Adipocyte (in vitro differentiated cells): Measurements from ENCODE around the gene PIGS.
"Not testable (repeated sequence)": the region's sequence is repeated elsewhere in the genome, so short reads cannot be mapped to it uniquely, and the experiment has no call there.

ENCODE experiments used
- DNase-seq: peaks from one replicate; pipeline ENCODE4 v3.0.0-alpha.2; 2015; ENCODE audit warnings: low read depth
- H3K27me3 ChIP-seq: replicated peaks from 2 replicates; pipeline ENCODE4 v1.7.0; 2013; ENCODE audit warnings: mild to moderate bottlenecking, low read length, moderate library complexity; ENCODE audit not compliant: control insufficient read depth, insufficient read depth
- H3K36me3 ChIP-seq: 2 replicates; pipeline ENCODE4 v1.7.0; 2013; ENCODE audit warnings: low read length, mild to moderate bottlenecking, moderate library complexity; ENCODE audit not compliant: control insufficient read depth, insufficient read depth, severe bottlenecking
- H3K4me1 ChIP-seq: 2 replicates; pipeline ENCODE4 v1.7.0; 2013; ENCODE audit warnings: mild to moderate bottlenecking, low read length, moderate library complexity; ENCODE audit not compliant: control insufficient read depth, insufficient read depth
- H3K4me3 ChIP-seq: 2 replicates; pipeline ENCODE4 v1.7.0; 2013; ENCODE audit warnings: mild to moderate bottlenecking, low read length, moderate library complexity
- H3K9ac ChIP-seq: 2 replicates; pipeline ENCODE4 v1.7.0; 2013; ENCODE audit warnings: mild to moderate bottlenecking, low read length, moderate library complexity
- H3K9me3 ChIP-seq: 2 replicates; pipeline ENCODE4 v1.7.0; 2013; ENCODE audit warnings: mild to moderate bottlenecking, low read length, moderate library complexity; ENCODE audit not compliant: control insufficient read depth

The PIGS gene

DNA sequence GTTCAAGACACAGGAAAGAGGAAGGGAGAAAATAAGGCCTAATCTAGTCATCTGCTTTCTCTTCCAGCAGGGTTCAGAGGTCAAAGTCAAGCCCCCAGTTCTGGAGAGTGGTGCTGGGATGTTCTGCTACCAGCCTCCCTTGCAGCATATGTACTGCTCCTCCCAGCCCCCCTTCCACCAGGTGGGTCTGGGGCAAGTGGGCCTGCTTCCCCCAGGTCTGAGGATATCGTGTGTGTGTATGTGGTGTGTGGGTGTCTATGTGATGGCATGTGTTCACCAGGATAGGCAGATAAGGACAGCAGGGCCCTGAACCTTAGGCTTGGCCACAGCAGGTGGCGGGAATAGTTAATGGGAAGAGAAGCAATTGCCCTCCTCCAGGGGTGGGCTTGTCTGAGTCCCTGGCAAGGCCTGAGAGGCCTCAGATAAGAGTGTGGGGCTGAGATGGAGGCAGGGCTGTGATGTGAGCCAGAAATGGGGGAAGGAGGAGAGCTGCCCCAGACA lies 44.1 kb downstream of the PIGS start:
- Histone ChIP-seq H3K9ac (no peak overlapping the region), H3K27me3 (no peaks in the 10 kb centered on the region), H3K9me3 (no peaks in the 10 kb centered on the region), H3K36me3 (no peaks in the 10 kb centered on the region), H3K4me3 (no peak overlapping the region), H3K4me1 (peaks cover 7% of the 10 kb centered on the region)
- DNase-seq, result no peak

DNA sequence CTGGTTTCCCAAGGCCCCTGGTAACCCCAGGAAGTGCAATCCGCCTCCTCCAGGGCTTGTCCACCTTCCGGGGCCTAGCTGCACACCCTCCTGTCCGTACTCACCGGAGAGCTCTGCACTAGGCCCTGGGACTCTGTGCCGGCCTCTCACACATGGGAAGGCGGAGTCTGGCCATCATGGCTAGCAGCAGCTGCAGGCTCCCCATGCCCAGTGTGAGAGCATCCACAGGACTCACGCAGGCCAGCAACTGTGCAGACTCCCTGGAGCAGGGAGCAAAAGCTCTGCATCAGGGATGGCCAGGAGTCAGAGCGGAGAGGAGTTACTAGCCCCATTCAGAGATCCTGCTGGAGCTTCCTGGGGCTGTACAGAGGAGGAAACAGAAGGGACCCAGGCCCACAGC lies 44.9 kb downstream of the PIGS start:
- no peaks in the 10 kb centered on the region for H3K9me3 ChIP-seq
- no peak for DNase-seq
- no peaks in the 10 kb centered on the region for H3K27me3 ChIP-seq
- H3K4me1 ChIP-seq, result peaks cover 7% of the 10 kb centered on the region
- no peaks in the 10 kb centered on the region for H3K36me3 ChIP-seq
- no peak overlapping the region for H3K9ac ChIP-seq
- no peak overlapping the region for H3K4me3 ChIP-seq

DNA sequence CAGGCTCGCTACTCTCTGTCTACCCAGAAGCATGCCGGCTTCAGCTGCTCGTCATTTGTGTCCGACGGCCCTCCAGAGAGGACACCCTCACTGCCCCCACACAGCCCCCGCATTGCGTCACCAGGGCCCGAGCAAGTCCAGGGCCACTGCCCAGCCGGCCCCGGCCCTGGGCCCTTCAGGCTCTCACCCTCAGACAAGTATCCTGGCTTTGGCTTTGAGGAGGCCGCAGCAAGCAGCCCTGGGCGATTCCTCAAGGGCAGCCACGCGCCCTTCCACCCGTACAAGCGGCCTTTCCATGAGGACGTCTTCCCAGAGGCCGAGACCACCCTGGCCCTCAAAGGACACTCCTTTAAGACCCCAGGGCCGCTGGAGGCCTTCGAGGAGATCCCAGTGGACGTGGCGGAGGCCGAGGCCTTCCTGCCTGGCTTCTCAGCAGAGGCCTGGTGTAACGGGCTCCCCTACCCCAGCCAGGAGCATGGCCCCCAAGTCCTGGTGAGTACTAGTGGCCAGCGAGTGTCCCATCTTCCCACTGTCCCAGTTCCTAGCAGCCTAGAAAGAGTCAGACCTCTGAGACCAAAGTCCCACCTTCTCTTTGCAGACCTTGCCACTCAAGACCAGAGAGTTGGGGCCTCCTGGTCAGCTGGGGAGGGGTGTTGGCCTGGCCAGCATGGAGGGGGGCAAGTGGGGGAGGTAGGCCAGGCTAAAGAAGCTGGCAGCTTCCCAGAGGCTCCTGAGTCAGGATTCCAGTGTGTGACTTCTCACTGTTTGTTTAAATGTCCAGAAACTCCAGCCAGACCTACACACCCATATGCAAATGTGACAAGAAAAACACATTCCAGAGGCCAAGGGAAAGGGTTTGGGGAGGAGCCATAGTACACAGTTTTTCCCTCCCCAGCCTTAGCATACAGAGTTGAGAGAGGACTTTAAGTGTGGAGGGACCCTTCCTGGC lies 46.6 kb downstream of the PIGS start:
- H3K4me1 ChIP-seq, result peaks cover 7% of the 10 kb centered on the region
- peak; percentile 55 for DNase-seq
- H3K36me3 ChIP-seq, result no peaks in the 10 kb centered on the region

DNA sequence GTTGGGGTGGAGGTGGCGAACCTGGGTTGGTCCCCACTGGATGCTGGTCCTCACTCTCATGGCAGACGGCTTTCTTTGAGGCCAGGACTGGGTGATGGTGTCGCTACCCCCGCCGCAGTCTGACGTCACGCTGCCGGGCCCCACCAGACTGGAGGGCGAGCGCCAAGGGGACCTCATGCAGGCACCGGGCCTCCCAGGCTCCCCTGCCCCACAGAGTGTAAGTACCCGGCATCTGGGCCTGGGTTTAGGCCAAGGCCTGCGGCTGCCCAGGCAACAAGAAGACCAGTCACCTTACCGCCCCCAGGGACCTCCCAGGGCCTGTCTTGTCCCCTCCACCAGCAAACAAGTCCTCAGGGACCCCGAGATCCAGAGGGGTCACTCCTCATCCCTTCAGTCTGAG lies 47.4 kb downstream of the PIGS start:
- no peak overlapping the region for H3K9ac ChIP-seq
- no peaks in the 10 kb centered on the region for H3K9me3 ChIP-seq
- peaks cover 7% of the 10 kb centered on the region for H3K4me1 ChIP-seq
- H3K27me3 ChIP-seq, result peaks cover 9% of the 10 kb centered on the region
- no peaks in the 10 kb centered on the region for H3K36me3 ChIP-seq
- DNase-seq, result no peak
- H3K4me3 ChIP-seq, result no peak overlapping the region

More for the DNA sequence above, 46.6 kb downstream of the PIGS start:
- Histone ChIP-seq H3K27me3 (peaks cover 9% of the 10 kb centered on the region), H3K9me3 (no peaks in the 10 kb centered on the region), H3K9ac (no peak overlapping the region), H3K4me3 (no peak overlapping the region)

DNA sequence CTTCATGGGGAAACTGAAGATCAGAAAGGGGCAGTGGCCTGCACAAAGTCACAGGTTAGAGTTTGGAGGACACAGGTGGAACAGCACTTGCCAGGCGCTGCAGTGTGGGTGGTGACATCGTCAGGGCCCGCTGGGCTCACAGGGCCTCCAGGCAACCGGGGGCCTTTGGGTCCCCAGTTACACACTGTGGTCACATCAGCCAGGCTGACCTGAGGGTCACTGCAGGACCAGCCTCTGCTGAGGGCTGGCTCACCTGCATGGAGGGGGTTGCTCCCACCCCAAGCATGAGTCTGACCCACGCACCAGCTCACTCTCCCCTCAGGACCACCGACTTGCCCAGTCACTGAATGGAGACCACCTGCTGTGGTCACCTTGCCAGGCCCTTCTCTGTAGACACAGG lies 48.1 kb downstream of the PIGS start:
- Histone ChIP-seq H3K4me1 (peaks cover 7% of the 10 kb centered on the region), H3K4me3 (no peak overlapping the region), H3K36me3 (no peaks in the 10 kb centered on the region), H3K9me3 (no peaks in the 10 kb centered on the region), H3K9ac (no peak overlapping the region), H3K27me3 (peaks cover 9% of the 10 kb centered on the region)
- no peak for DNase-seq

DNA sequence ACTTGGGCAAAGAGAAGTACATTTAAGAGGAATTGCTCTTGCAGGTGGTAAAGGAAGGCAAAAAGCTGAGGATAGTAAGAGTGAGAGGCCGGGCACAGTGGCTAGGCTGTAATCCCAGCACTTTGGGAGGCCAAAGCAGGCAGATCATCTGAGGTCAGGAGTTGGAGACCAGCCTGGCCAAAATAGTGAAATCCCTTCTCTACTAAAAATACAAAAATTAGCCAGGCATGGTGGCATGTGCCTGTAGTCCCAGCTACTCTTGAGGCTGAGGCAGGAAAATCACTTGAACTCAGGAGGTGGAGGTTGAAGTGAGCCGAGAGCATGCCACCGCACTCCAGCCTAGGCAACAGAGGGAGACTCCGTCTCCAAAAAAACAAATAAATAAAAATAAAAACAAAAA lies 49.0 kb downstream of the PIGS start:
- H3K4me1 ChIP-seq, H3K27me3 ChIP-seq, H3K4me3 ChIP-seq, H3K9ac ChIP-seq, H3K36me3 ChIP-seq, DNase-seq, H3K9me3 ChIP-seq: not testable (repeated sequence)

DNA sequence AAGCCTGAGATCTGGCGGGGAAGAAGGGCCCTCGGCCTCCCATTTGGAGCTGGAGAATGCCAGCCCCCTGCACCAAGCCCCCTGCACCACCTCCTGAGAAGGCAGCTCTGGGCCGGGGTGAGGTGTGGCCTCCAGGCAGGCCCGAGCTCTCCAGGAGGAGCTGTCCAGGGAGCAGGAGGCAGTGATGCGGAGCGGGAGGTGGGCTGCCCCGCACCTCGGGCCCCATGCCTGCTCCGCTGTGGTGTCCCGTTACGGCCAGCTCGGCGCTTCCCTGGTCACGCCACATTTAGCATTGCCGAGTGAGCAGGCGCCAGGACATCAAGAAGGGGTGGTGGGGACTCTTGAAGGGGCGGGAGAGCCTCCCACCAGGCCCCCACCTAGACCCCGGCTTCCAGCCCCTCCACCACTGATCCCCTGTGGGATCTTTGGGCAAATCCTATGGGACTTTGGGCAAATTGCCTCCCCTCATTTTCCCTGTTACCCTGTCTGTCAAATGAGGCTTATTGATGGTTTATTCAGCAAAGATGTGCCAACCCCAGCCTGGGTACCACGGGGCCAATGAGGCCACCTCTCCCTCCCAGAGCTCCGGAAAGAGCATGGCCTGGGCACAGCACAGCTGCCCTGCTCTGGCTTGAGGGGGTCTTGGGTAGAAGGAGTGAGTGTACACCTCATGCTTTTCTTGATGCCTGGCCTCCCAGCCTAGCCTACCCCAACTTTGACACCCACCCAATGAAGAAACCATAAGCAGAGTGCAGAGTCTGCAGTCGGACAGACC lies 49.8 kb downstream of the PIGS start:
- Histone ChIP-seq H3K9me3 (no peaks in the 10 kb centered on the region), H3K4me3 (no peak overlapping the region), H3K9ac (no peak overlapping the region), H3K36me3 (no peaks in the 10 kb centered on the region), H3K27me3 (peaks cover 9% of the 10 kb centered on the region), H3K4me1 (peaks cover 5% of the 10 kb centered on the region)
- DNase-seq, result no peak

DNA sequence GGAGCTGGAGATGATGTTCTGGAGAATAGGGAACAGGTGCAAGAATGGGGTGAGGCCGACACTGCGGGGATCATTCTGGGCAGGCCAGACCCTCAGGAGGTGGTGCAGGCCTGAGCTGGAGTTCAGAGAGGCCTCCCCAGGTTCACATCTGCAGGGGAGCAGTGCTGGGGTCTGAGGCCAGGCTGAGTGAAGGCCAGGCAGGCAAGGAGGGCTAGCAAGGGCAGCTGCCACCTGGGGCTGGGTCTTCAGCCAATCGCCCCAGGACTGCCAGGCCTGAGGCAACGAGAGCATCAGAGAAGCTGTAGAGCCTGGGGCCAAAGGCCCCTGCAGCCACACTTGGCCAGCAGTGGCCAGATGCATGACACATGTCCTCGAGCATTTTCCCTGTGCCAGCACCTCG lies 50.6 kb downstream of the PIGS start:
- Histone ChIP-seq H3K9ac (no peak overlapping the region), H3K27me3 (peaks cover 17% of the 10 kb centered on the region), H3K36me3 (no peaks in the 10 kb centered on the region), H3K4me3 (no peak overlapping the region), H3K9me3 (no peaks in the 10 kb centered on the region), H3K4me1 (peaks cover 5% of the 10 kb centered on the region)
- no peak for DNase-seq

DNA sequence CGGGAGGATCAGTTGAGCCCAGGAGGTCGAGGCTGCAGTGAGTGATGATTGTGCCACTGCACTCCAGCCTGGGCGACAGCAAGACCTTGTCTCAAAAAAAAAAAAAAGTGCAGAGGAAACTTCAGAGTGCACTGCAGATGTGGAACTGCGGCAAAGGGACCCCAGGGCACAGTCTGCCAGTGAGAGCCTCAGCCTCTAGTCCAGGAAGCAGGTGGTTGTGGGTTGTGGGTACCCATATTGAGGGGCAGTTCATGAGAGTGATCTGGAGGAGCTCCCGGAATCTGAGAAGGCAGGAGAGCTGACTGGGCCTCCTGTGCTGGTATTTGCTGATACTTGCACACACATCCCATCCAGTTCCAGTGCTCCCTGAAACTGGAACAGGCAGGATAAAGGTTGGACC lies 52.1 kb downstream of the PIGS start:
- no peaks in the 10 kb centered on the region for H3K4me1 ChIP-seq
- no peaks in the 10 kb centered on the region for H3K36me3 ChIP-seq
- no peaks in the 10 kb centered on the region for H3K9me3 ChIP-seq
- H3K4me3 ChIP-seq, result no peak overlapping the region
- no peak overlapping the region for H3K9ac ChIP-seq
- DNase-seq, result no peak
- peaks cover 25% of the 10 kb centered on the region for H3K27me3 ChIP-seq

DNA sequence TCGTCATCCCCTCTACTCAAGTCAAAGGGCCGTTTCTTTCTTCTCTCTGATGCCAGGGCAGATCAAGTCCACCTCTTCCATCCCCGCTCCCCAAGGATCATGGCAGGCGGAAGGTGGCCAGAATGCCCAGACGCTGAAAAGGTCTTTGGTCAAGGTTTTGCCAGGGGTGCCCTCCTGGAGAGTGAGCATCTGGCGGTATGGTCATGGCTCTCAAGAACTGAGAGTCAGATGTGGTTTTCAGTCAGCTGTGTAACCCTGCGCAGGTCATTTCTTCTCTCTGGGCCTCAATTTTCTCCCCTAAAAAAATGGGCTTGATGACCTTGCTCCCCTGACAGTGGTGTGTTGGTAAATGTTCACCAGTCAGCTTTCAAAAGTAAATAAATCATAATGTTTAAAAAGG lies 52.7 kb downstream of the PIGS start:
- H3K4me3 ChIP-seq, result no peak overlapping the region
- DNase-seq, result no peak
- no peaks in the 10 kb centered on the region for H3K4me1 ChIP-seq
- no peak overlapping the region for H3K9ac ChIP-seq
- H3K27me3 ChIP-seq, result peaks cover 30% of the 10 kb centered on the region
- no peaks in the 10 kb centered on the region for H3K36me3 ChIP-seq
- no peaks in the 10 kb centered on the region for H3K9me3 ChIP-seq

DNA sequence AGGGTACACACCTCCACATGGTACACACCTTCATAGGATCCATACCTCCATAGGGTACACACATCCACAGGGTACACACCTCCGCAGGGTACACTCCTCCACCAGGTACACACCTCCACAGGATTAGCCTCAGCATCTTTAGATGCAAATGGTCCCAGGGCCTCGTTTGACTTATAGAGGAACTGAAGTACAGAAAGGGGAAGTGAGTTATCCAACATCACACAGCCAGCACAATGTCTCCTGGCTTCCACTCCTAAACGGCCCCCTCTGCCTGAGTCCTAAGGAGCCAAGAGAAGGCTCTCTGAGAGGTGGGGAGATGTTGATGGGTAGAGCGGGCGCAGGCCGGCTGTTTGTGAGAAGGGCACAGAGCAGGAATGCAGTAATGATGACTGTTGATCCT lies 53.2 kb downstream of the PIGS start:
- no peaks in the 10 kb centered on the region for H3K9me3 ChIP-seq
- DNase-seq, result no peak
- no peak overlapping the region for H3K9ac ChIP-seq
- H3K36me3 ChIP-seq, result no peaks in the 10 kb centered on the region
- H3K4me3 ChIP-seq, result no peak overlapping the region
- H3K4me1 ChIP-seq, result no peaks in the 10 kb centered on the region
- H3K27me3 ChIP-seq, result peaks cover 33% of the 10 kb centered on the region
